Body of pancreas (tissue), 4 donors: ENCODE data around the gene GSTT2B.
"Not testable (repeated sequence)": the region's sequence is repeated elsewhere in the genome, so short reads cannot be mapped to it uniquely, and the experiment has no call there.

Experiments used
- POLR2A ChIP-seq, 3 donors: fragments of 450-650 bp; IDR thresholded peaks; one replicate each; pipeline ENCODE4 v1.6.1; 2016; ENCODE audit warnings: antibody characterized with exemption in 3 of 3, mild to moderate bottlenecking in 2 of 3
- TF ChIP-seq, protein P1 (sequence below), 7 experiments: fragments of 450-650 bp in 4 of 7; fragments of 200-600 bp in 3 of 7; sonication (generic) in 3 of 7; IDR thresholded peaks; one replicate each; pipeline ENCODE4 v1.5.1; 2016 to 2019; ENCODE audit warnings: antibody characterized with exemption in 7 of 7

DNA sequence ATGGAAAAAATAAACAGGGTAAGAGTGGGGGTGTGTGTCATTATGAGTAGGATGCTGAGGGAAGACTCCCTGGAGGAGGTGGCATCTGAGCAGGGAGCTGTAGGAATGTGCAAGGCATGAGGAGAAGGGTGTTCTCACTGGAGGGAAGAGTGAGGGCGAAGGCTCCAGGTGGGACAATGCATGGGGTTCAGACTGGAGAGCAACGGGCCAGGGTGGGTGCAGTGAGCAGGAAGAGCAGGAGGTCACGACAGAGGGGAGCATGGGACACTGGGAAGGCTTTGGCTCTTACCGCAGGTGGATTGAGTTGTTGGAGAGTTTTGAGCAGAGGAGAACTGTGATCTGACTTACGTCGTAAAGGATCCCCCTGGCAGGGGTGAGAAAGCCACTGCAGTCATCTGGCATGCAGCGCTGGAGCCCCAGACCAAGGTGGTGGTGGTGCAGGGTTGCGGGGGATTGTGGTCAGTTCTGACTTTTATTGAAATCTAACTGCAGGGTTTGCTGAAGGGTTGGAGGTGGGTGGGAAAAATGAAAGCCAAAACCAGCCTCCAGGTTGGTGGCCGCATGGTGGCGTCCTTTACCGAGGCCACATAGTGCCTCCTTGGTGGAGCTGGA is 8.1 kb downstream of the GSTT2B start:
- TF ChIP-seq, protein P1, sequence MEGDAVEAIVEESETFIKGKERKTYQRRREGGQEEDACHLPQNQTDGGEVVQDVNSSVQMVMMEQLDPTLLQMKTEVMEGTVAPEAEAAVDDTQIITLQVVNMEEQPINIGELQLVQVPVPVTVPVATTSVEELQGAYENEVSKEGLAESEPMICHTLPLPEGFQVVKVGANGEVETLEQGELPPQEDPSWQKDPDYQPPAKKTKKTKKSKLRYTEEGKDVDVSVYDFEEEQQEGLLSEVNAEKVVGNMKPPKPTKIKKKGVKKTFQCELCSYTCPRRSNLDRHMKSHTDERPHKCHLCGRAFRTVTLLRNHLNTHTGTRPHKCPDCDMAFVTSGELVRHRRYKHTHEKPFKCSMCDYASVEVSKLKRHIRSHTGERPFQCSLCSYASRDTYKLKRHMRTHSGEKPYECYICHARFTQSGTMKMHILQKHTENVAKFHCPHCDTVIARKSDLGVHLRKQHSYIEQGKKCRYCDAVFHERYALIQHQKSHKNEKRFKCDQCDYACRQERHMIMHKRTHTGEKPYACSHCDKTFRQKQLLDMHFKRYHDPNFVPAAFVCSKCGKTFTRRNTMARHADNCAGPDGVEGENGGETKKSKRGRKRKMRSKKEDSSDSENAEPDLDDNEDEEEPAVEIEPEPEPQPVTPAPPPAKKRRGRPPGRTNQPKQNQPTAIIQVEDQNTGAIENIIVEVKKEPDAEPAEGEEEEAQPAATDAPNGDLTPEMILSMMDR (IDR thresholded peaks at IDR 0.05), result not testable (repeated sequence)
- not testable (repeated sequence) for TF ChIP-seq POLR2A (IDR thresholded peaks at IDR 0.05)
